Measurements from ENCODE around the gene KDM6A. TPM values are rescaled to one million over a fixed set of nuclear protein-coding genes. Genes with fewer than 3 reads are reported as not detected.
"Not testable (repeated sequence)": the region's sequence is repeated elsewhere in the genome, so short reads cannot be mapped to it uniquely, and the experiment has no call there.

KDM6A gene
- polyA plus RNA-seq, 3 donors: 29.2 to 52.3 (median 35.1) TPM

- no peak for DNase-seq (ENCODE audit: extremely low read depth in 1 of 11, low read depth in 9 of 11, low spot score in 4 of 11)
Measured at GRCh38 chrX:44876767-44877166, 3.8 kb downstream of the KDM6A start.

DNA sequence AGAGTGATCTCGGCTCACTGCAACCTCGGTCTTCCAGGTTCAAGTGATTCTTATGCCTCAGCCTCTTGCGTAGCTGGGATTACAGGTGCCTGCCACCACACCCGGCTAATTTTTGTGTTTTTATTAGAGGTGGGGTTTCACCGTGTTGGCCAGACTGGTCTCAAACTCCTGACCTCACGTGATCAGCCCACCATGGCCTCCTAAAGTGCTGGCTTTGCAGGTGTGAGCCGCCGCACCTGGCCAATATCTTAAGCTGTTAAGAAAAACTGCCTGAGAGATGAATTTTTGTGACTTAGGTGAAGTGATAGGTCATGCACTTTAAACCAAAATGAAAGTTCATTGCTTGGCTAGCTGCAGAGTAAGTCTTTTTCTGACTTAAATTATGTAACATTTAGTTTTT, 5.8 kb downstream of the KDM6A start:
- no peak for DNase-seq (ENCODE audit: extremely low read depth in 1 of 11, low read depth in 9 of 11, low spot score in 4 of 11)

- no peak for DNase-seq (ENCODE audit: extremely low read depth in 1 of 11, low read depth in 9 of 11, low spot score in 4 of 11)
Measured at GRCh38 chrX:44881549-44881948, 8.6 kb downstream of the KDM6A start.

DNA sequence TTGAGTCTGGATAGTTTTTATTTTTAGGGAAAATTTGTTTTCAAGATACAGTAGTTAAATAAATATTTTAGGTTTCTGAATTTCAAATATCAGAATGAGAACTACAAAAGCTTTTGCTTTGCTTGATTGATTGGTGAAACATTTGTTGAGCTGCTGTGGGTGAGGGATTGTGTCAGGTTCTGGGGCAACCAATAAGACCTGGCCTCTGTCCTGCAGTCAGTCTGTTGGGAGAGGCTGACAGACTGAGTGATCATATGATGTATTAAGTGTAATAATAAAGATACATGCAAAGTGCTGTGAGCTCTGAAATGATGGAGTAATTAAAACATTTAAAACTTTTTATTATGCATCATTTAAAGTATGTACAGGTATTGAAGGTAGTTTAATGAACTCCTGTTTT, 9.6 kb downstream of the KDM6A start:
- no peak for DNase-seq (ENCODE audit: extremely low read depth in 1 of 11, low read depth in 9 of 11, low spot score in 4 of 11)

DNA sequence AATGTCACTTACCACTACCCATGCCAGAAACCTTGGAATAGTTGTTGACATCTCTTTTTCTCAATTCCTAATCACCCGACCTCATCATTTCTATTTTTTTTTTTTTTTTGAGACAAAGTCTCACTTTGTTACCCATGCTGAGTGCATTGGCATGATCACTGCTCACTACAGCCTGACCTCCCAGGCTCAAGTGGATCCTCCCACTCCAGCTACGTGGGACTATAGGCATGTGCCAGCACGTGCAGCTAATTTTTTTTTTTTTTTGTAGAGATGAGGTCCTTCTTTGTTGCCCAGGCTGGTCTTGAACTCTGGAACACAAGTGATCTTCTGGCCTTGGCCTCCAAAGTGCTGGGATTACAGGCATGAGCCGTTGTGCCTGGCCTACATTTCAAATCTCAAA, 12.0 kb downstream of the KDM6A start:
- DNase-seq (ENCODE audit: extremely low read depth in 1 of 11, low read depth in 9 of 11, low spot score in 4 of 11): no peak

DNA sequence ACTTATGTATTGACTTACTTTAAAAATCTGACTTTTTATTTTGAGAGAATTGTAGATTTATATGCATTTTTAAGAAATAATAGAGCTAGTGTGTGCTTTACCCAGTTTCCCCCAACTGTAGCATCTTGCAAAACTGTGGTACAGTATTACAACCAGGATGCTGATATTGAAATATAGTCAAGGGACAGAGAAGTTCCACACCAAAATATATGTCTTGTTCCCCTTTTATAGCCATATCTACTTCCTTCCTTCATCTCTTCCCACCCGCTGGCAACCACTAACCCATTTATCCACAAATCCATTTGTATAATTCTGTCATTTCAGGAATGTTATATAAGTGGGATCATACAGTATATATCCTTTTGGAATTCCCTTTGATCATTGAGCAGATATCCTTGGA, 16.8 kb downstream of the KDM6A start:
- DNase-seq (ENCODE audit: extremely low read depth in 1 of 11, low read depth in 9 of 11, low spot score in 4 of 11): no peak

DNA sequence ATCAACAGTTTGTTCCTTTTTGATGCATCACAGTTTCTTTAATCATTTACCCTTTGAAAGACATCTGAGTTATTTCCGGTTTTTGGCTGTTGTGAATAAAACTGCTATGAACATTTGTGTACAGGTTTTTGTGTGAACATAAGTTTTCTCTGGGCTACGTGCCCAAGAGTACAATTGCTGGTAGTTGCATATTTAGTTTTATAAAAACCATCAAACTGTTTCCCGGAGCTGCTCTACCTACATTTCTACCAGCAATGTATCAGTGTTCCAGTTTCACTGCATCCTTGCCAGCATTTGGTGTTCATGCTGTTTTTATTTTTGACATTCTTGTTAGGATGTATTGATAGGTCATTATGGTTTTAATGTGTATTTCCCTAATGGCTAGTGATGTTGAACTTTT, 17.3 kb downstream of the KDM6A start:
- DNase-seq (ENCODE audit: extremely low read depth in 1 of 11, low read depth in 9 of 11, low spot score in 4 of 11): no peak

DNA sequence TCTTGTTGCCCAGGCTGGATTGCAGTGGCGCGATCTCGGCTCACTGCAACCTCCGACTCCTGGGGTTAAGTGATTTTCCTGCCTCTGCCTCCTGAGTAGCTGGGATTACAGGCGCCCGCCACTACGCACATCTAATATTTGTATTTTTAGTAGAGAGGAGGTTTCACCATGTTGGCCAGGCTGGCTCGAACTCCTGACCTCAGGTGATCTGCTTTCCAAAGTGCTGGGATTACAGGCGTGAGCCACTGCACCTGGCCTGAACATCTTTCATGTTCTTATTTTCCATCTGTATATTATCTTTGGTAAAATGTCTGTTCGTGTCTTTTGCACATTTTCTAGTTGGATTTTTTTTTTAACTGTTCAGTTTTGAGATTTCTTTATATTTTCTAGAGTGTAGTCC, 17.7 kb downstream of the KDM6A start:
- not testable (repeated sequence) for DNase-seq (ENCODE audit: extremely low read depth in 1 of 11, low read depth in 9 of 11, low spot score in 4 of 11)

DNA sequence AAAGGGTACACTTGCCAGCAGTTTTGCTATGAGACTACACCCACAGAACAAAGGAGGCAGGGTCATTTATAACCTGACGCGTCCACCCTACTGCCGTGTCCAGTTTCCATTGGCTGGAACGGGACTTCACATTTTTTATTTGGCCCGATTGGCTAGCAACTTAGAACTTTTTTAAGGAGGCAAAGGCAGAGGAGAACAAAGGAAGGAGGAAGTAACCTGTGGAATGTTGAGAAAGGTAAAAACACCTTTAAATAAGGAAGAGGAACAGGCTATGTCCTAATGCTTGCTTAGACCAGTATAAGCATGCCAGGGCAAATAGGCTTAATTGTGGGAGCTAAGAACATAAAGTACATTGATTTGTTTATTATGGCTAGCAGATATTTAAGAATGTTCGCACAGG, 18.7 kb downstream of the KDM6A start:
- DNase-seq (ENCODE audit: extremely low read depth in 1 of 11, low read depth in 9 of 11, low spot score in 4 of 11): no peak

GRCh38 chrX:44896876-44897186, 23.8 kb downstream of the KDM6A start:
- no peak for DNase-seq (ENCODE audit: extremely low read depth in 1 of 11, low read depth in 9 of 11, low spot score in 4 of 11)

- DNase-seq (ENCODE audit: extremely low read depth in 1 of 11, low read depth in 9 of 11, low spot score in 4 of 11): no peak
Measured at GRCh38 chrX:44897539-44897938, 24.6 kb downstream of the KDM6A start.

DNA sequence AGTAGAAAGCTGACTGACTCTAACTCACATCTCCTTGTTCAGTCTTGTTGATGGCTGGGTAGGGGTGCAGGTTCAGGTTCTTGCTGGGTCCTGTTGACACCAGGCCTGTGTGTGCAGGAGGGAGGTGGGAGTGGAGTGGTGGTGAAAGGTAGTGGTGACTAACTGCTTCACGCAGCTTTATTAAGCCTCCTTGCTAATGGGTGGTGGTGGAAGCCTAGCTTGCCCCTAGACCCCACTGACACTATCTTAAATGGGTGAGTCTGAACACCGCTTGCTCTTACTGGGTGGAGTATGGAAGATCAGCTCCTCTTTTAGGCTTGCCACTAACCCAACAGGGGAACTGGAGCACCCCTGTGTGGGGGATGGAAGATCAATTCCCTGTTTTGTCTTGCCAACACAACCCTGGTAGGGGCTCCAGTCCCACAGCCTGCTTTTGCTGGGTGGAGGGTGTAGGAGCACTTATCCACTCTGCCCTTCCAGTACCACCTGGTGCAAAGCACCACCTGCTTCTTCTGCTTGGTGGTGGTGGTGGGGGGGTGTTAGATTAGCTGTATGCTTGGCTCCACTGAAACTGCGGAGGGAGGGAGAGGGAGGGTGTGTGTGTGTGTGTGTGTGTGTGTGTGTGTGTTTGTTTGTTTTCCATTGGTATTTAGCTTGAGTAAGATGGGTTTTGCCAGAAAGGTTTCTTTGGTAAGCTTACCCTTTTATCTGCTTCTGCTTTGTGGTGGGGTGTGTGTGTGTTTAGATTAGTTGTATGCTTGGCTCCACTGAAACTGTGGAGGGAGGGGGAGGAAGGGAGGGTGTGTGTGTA, 25.6 kb downstream of the KDM6A start:
- DNase-seq (ENCODE audit: extremely low read depth in 1 of 11, low read depth in 9 of 11, low spot score in 4 of 11): no peak

GRCh38 chrX:44899946-44900345, 27.0 kb downstream of the KDM6A start:
- DNase-seq (ENCODE audit: extremely low read depth in 1 of 11, low read depth in 9 of 11, low spot score in 4 of 11): no peak

- DNase-seq (ENCODE audit: extremely low read depth in 1 of 11, low read depth in 9 of 11, low spot score in 4 of 11): no peak
Measured at GRCh38 chrX:44903107-44903506, 30.1 kb downstream of the KDM6A start.

GRCh38 chrX:44903830-44904530, 31.0 kb downstream of the KDM6A start:
- no peak for DNase-seq (ENCODE audit: extremely low read depth in 1 of 11, low read depth in 9 of 11, low spot score in 4 of 11)

DNA sequence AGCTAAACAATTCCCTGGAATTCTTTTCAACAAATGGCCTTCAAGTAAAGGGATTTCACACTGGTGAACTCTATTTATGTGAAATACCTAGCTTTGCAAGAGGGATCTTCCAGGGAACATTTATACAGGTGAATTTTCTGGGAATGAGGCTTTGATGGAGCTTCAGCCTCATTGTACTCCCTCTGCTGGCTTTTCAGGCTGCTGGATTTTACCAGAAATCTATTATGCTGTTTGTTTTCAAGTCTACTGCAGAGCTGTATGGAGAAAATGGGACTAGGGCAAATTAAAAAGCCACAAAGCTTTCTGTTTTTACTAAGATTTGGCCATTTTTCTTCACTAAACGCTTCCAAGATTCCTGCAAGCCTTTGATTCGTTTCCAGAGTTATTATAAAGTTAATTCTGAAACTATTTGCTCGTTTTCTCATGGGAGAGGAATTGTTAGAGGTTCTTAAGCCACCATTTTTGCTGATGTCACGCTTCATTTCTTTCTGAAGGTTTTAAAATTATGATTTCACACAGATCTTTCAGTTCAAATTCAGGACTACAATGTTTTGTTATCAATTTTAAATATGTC, 31.6 kb downstream of the KDM6A start:
- DNase-seq (ENCODE audit: extremely low read depth in 1 of 11, low read depth in 9 of 11, low spot score in 4 of 11): no peak

GRCh38 chrX:44906041-44906440, 33.1 kb downstream of the KDM6A start:
- DNase-seq (ENCODE audit: extremely low read depth in 1 of 11, low read depth in 9 of 11, low spot score in 4 of 11): no peak

GRCh38 chrX:44906542-44906941, 33.6 kb downstream of the KDM6A start:
- no peak for DNase-seq (ENCODE audit: extremely low read depth in 1 of 11, low read depth in 9 of 11, low spot score in 4 of 11)

GRCh38 chrX:44908153-44908552, 35.2 kb downstream of the KDM6A start:
- DNase-seq (ENCODE audit: extremely low read depth in 1 of 11, low read depth in 9 of 11, low spot score in 4 of 11): no peak

GRCh38 chrX:44908827-44909226, 35.8 kb downstream of the KDM6A start:
- no peak for DNase-seq (ENCODE audit: extremely low read depth in 1 of 11, low read depth in 9 of 11, low spot score in 4 of 11)

- not testable (repeated sequence) for DNase-seq (ENCODE audit: extremely low read depth in 1 of 11, low read depth in 9 of 11, low spot score in 4 of 11)
Measured at GRCh38 chrX:44910508-44910907, 37.5 kb downstream of the KDM6A start.

Data from renal cortex interstitium (tissue), 11 donors.